GM11168 (cell line): ENCODE measurements around the gene PAXX.

Experiments used
- in situ Hi-C: fragments of 300-500 bp; cut with MboI; formaldehyde crosslinking; loops from one replicate; pipeline ENCODE4 v1.12.0; 2022; ENCODE audit warnings: low sequenced_read_pairs; ENCODE audit not compliant: unreplicated experiment

The PAXX gene

GRCh38 chr9:137029058-137029936 lies 37.1 kb downstream of the PAXX start:
- in situ Hi-C loops: no loop called here

DNA sequence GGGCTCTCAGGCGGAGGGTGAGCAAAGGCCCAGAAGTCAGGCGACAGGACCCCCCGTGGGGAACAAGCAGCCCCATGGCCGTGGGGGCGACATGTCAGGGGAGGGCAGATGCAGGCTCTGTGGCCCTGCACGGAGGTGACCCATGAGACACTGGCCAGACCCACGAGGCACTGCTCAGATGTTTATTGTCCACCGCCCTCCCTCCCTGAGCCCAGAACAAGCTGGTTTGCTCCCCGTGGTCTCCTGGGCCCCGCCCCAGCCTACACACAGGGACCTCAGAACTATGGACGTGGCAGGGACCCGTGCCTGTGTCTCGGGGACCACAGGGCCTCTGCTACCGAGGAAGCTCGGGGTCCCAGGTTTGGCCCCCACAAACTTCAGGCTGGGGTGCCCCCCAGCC lies 37.8 kb downstream of the PAXX start:
- in situ Hi-C loops: loop anchor here (10.0 kb wide), 1 partner anchor 245 kb away; no protein-coding TSS in a partner anchor

DNA sequence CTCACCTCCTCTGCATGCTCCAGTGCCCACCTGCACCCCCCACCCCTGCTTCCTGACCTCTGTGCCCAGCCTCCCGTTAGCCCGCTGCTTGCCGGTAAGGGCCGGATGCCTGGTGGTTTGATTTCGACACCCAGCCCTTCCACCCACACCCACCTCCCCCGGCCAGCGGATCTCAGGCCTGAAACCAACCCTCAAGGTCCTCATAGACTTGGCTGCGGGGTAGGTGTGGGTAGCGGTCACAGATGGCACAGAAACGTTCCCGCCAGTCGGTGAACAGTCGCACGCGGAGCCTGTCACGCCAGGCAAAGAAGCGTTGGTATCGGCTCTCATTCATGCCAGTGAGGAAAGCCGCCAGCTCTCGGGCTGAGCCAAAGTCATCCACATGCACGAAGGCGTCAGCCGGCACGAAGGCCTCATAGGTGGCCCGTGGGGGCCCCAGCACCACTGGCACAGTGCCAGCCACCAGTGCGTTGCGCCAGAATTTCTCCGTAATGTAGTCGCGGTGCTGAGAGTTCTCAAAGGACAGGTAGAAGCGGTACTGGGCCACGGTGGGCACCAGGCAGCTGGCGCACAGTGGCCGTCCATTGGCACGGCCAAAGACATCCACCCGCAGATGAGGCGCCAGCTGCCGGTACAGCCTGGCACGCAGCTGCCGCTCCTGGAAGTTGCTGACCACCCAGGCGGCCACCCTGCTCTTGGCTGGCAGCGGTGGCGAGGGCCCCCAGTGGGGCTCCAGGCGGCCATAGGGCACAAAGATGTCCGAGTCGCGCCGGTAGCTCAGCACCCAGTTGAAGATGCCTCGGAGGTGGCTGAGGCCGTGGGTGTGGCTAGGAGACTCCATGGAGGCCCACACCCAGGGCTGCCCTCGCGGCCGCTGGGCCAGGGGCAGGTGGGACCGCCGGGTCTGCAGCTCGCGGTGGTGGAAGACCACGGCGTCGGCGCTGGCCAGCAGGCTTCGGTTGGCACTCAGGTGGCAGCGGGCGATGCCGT lies 38.6 kb downstream of the PAXX start:
- in situ Hi-C loops: loop anchor here (10.0 kb wide), 1 partner anchor 246 kb away; no protein-coding TSS in a partner anchor

DNA sequence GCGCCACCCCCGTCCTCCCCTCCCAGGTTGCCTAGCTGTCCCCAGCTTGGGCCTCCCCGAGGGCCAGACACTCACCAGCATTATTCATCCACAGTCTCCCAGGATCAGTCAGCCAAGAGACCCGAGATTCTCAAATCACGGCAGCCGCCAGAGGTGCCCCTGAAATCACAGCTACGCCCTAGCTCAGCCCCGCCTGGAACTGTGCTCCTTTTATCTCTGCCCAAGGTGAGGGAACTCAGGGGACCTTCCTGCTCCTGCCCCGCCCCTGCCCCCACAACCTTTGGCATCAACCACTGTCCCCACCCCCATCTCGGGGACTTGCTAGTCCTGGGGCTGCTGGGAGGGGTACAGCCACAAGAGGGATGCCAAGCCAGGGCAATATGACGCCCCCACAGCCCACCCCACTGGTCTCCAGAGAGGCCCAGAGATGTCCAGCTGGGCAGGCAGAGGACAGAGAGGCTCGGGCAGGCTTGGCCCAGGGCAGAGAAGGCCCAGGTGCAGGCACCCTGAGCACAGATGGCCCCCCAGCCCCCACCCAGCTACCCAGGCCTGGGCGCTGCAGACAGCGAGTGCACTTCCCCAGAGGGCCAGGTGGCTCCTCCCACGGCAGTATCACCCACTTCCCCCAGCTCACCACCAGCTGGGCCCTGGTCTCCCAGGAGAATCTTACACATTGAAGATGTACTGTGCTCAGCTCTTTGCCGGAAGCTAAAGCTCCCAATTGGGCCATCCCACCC lies 39.9 kb downstream of the PAXX start, which contains the start of gene FUT7:
FUT7 (minus strand) TSS at position 185 of the 737 bp plus-strand sequence; CDS start at position 88, 97 bp downstream.
- in situ Hi-C loops: loop anchor here (10.0 kb wide), 1 partner anchor 247 kb away; no protein-coding TSS in a partner anchor

DNA sequence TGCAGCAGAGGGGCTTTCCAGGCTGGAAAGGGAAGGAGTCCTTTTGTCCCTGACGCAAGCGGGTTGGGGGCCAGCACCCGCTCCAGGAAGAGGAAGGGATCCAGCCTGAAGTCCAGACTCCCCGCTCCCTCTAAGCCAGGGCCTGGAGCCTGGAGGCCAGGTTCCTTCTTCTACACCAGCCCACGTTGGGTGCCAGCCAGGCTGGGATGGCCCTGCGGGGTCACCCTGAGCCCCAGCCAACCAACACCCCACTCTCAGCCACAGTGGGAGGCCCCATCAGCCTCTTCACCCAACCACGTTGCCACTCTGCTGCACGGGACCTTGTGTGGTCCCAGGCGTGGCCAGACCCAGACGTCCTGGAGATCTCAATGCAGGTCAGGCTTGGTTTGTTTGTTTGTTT lies 40.6 kb downstream of the PAXX start:
- in situ Hi-C loops: loop anchor here (10.0 kb wide), 1 partner anchor 248 kb away; no protein-coding TSS in a partner anchor

- in situ Hi-C loops: loop anchor here (10.0 kb wide), 1 partner anchor 249 kb away; no protein-coding TSS in a partner anchor
Observed at GRCh38 chr9:137033481-137033880, 41.3 kb downstream of the PAXX start.

DNA sequence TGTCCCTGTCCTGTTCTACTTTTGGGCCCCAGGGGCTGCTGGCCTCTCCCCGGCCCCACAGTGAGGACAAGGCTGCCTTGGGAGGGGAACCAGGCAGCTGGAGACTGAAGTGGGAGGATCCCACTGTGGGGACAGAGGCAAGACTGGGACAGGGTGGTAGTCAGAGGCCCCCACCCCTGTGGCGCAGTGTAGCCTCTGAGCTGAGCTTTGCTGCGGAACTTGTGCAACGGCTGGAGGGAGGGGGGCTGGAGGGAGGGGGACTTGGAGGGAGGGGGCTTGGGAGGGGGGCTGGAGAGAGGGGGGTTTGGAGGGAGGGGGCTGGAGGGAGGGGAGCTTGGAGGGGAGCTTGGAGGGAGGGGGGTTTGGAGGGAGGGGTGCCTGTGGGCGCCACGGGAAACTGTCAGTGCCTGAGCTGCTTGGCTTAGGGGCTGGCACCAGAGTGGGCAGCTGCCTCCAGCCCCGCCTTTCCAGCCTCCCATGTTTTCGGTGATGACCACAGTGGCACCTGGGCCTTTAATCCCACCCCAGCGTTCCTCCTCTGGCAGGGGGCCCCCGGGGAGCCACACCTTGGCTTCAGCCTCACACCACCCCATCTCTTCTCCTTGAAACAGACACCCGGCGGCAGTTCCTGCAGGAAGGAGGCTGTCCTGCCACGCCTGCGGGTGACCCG lies 42.0 kb downstream of the PAXX start:
- in situ Hi-C loops: loop anchor here (10.0 kb wide), 1 partner anchor 249 kb away; no protein-coding TSS in a partner anchor

GRCh38 chr9:137034709-137035506 lies 42.7 kb downstream of the PAXX start:
- in situ Hi-C loops: loop anchor here (10.0 kb wide), 1 partner anchor 250 kb away; no protein-coding TSS in a partner anchor

DNA sequence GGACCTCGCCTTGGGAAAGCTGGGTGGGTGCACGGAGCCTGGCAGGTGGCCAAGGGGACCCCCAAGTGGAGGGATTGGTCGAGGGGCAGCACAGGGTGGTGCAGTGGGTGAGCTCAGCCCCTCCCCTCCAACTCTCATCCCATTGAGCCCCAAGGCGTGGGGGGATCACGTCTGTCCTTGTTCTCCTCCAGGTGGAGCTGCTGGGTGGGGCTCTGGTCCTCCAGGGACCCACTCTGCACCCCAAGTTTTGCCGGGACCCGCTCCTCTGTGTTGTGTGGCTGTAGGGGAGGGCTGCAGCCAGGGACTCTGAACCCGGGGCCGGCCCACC lies 43.2 kb downstream of the PAXX start:
- in situ Hi-C loops: loop anchor here (10.0 kb wide), 1 partner anchor 251 kb away; no protein-coding TSS in a partner anchor

DNA sequence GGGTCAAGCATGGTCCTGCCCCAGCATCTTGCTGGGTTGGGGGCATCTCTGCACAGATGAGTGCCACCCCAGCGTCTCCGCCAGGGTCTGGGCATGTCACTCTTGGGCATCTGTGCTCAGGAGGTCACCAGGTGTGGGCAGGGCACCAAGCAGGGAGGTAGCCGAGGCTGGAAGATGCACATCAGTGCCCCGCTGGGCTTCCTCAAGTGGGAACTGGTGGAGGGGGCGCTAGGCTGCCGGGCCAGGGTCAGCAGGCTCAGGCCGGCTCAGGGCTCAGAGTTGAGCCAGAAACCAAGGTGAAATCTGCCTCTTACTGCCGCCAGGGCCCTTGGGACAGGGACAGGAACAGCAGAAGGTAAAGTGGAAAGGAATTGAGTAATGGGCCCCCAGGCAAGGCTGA lies 43.7 kb downstream of the PAXX start:
- in situ Hi-C loops: loop anchor here (10.0 kb wide), 1 partner anchor 251 kb away; no protein-coding TSS in a partner anchor

DNA sequence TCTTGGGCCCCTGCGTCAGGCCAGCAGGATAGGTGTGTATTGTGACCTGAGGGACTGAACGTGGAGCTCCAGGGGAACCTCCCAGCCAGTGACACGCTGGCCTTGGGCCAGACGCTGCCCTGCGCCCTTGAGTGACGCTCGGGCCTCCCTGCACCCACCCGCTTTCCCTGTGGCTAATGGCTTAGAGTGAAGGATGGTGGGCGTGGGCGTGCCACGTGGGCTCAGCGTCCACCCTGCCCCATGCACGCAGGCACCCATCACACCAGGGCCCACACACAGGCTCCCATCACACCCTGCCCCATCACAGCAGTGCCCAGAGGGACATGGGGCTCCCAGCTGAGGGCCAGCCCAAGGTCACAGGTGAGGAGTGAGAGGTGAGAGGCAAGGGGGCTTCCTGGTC lies 44.8 kb downstream of the PAXX start:
- in situ Hi-C loops: loop anchor here (10.0 kb wide), 1 partner anchor 252 kb away; no protein-coding TSS in a partner anchor

GRCh38 chr9:137037483-137037882 lies 45.3 kb downstream of the PAXX start:
- in situ Hi-C loops: loop anchor here (10.0 kb wide), 1 partner anchor 253 kb away; no protein-coding TSS in a partner anchor

GRCh38 chr9:137038916-137039315 lies 46.7 kb downstream of the PAXX start:
- in situ Hi-C loops: loop anchor here (10.0 kb wide), 1 partner anchor 254 kb away; no protein-coding TSS in a partner anchor

GRCh38 chr9:137039611-137040366 lies 47.6 kb downstream of the PAXX start:
- in situ Hi-C loops: loop anchor here (10.0 kb wide), 1 partner anchor 255 kb away; no protein-coding TSS in a partner anchor

DNA sequence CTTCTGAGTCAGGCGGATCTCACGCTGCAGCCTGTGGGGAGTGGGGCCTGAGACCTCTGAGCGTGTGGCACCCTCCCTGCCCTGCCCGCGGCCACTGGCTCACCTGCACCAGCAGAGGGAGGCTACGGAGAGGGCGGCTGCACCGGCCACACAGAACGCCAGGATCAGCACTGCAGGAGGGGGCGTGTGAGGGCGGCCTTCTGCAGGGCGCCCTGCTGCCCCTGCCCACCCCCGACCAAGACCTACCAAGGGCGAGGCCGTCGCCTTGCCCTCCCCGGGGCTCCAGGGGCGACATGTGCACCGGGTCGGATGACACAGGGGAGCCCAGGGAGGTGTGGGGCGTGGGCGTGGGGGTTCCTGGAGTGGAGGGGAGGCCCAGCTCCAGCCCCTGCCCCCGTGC lies 48.3 kb downstream of the PAXX start:
- in situ Hi-C loops: no loop called here

- in situ Hi-C loops: no loop called here
Observed at GRCh38 chr9:137041124-137041523, 48.9 kb downstream of the PAXX start.
